ENCODE measurements around the gene FCN1. TPM values are rescaled to one million over a fixed set of nuclear protein-coding genes. Genes with fewer than 3 reads are reported as not detected.

FCN1 gene
- polyA plus RNA-seq, 1 of the 3 experiments (the other 2 are of a cell fraction): not detected

DNA sequence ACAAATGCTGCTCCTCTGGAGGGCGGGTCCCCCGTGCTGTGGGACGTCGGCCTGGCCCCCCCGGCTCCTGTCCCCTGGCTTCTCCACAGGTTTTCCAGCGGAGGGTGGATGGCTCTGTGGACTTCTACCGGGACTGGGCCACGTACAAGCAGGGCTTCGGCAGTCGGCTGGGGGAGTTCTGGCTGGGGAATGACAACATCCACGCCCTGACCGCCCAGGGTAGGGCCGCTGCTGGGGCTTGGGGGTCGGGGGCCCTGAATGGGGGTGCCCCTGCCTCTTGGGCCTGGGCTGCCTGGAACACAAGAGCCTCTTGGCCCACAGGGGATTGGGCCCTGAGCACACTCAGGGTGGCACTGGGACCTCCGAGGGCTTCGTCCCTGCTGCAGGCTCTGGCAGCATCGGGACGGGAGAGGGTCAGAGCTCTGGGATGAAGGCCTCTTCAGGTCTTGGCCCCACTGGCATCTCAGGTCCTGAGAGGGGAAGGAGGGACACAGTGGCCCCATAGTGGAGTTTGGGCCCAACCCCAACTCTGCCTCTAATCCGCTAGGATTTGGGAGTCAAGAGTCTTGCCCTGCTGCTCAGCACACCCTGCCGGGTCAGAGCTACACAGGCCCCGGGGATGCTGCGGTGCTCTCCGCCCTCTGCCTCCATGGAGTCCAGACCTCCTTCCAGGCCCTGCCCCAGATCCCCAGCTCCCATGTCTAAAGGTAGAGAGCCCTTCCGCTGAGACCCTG is 31.9 kb downstream of the FCN1 start:
- H3K36me3 ChIP-seq (replicated peaks in 1 of 2; ENCODE audit: control insufficient read depth in 1 of 2, insufficient read depth in 2 of 2, low read length in 1 of 2): no peaks in the 10 kb centered on the region
- TF ChIP-seq ELF1 (IDR thresholded peaks at IDR 0.05): no peak
- TF ChIP-seq, protein P1, sequence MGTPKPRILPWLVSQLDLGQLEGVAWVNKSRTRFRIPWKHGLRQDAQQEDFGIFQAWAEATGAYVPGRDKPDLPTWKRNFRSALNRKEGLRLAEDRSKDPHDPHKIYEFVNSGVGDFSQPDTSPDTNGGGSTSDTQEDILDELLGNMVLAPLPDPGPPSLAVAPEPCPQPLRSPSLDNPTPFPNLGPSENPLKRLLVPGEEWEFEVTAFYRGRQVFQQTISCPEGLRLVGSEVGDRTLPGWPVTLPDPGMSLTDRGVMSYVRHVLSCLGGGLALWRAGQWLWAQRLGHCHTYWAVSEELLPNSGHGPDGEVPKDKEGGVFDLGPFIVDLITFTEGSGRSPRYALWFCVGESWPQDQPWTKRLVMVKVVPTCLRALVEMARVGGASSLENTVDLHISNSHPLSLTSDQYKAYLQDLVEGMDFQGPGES (IDR thresholded peaks at IDR 0.05; ENCODE audit: low read depth, low read length): no peak
- no peak for TF ChIP-seq TCF12 (IDR thresholded peaks at IDR 0.05)
- TF ChIP-seq RCOR1 (IDR thresholded peaks at IDR 0.05; ENCODE audit: low read length): no peak
- TF ChIP-seq CHD2 (IDR thresholded peaks at IDR 0.05; ENCODE audit: low read length, partially characterized antibody): no peak
- TF ChIP-seq FOXM1 (IDR thresholded peaks at IDR 0.05; ENCODE audit: low read depth): no peak
- TF ChIP-seq EZH2phosphoT487 (IDR thresholded peaks at IDR 0.05; ENCODE audit: borderline replicate concordance, low read depth): no peak
- no peak for TF ChIP-seq MXI1 (IDR thresholded peaks at IDR 0.05; ENCODE audit: low read depth, low read length)
- TF ChIP-seq TAF1 (IDR thresholded peaks at IDR 0.05; ENCODE audit: borderline replicate concordance, low read depth, low read length): no peak
- TF ChIP-seq, protein P2, sequence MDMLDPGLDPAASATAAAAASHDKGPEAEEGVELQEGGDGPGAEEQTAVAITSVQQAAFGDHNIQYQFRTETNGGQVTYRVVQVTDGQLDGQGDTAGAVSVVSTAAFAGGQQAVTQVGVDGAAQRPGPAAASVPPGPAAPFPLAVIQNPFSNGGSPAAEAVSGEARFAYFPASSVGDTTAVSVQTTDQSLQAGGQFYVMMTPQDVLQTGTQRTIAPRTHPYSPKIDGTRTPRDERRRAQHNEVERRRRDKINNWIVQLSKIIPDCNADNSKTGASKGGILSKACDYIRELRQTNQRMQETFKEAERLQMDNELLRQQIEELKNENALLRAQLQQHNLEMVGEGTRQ (IDR thresholded peaks at IDR 0.05; ENCODE audit: borderline replicate concordance, low read depth, low read length): no peak
- no peak for TF ChIP-seq POLR2AphosphoS5 (IDR thresholded peaks at IDR 0.05; ENCODE audit: low read depth, low read length)
- no peak for TF ChIP-seq GABPA (IDR thresholded peaks at IDR 0.05; ENCODE audit: low read depth)
- no peak for TF ChIP-seq SIN3A (IDR thresholded peaks at IDR 0.05; ENCODE audit: borderline replicate concordance, low read depth, low read length)
- TF ChIP-seq, protein P3, sequence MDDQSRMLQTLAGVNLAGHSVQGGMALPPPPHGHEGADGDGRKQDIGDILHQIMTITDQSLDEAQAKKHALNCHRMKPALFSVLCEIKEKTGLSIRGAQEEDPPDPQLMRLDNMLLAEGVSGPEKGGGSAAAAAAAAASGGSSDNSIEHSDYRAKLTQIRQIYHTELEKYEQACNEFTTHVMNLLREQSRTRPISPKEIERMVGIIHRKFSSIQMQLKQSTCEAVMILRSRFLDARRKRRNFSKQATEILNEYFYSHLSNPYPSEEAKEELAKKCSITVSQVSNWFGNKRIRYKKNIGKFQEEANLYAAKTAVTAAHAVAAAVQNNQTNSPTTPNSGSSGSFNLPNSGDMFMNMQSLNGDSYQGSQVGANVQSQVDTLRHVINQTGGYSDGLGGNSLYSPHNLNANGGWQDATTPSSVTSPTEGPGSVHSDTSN (IDR thresholded peaks at IDR 0.05): no peak
- no peak for TF ChIP-seq SMC3 (IDR thresholded peaks at IDR 0.05; ENCODE audit: low read depth, low read length)
- TF ChIP-seq, protein P4, sequence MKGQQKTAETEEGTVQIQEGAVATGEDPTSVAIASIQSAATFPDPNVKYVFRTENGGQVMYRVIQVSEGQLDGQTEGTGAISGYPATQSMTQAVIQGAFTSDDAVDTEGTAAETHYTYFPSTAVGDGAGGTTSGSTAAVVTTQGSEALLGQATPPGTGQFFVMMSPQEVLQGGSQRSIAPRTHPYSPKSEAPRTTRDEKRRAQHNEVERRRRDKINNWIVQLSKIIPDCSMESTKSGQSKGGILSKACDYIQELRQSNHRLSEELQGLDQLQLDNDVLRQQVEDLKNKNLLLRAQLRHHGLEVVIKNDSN (IDR thresholded peaks at IDR 0.05; ENCODE audit: borderline replicate concordance, low read depth): no peak
- ChIA-PET POLR2A (no interaction called here), CTCF (no interaction called here)
- no peaks in the 10 kb centered on the region for H3K9me3 ChIP-seq
- no peaks in the 10 kb centered on the region for H3K9me2 ChIP-seq
- H3K27ac ChIP-seq (ENCODE audit: low read depth in 2 of 2, low read length in 1 of 2): no peak overlapping the region
- H3K4me1 ChIP-seq (ENCODE audit: control insufficient read depth in 1 of 2, insufficient read depth in 2 of 2, low read depth in 1 of 2, low read length in 1 of 2): no peaks in the 10 kb centered on the region
- no peak overlapping the region for H3K9ac ChIP-seq
- DNase-seq: no peak
- H3K27me3 ChIP-seq (ENCODE audit: insufficient read depth): peaks cover 7% of the 10 kb centered on the region; the same call in 1 of the 2 replicates
- no peak overlapping the region for H3K4me2 ChIP-seq
- no peaks in the 10 kb centered on the region for H4K20me1 ChIP-seq (ENCODE audit: insufficient read depth)
- no peaks in the 10 kb centered on the region for H3K79me2 ChIP-seq (ENCODE audit: insufficient read depth)
- no peak overlapping the region for H2AFZ ChIP-seq (ENCODE audit: low read depth)
- H3F3A ChIP-seq (replicated peaks; ENCODE audit: insufficient read depth): no peaks in the 10 kb centered on the region
- no peak overlapping the region for H3K4me3 ChIP-seq (ENCODE audit: low read depth in 2 of 2, low read length in 1 of 2)
- WGBS (ENCODE audit: low lambda C conversion rate): 85% methylated on average over 3 of the region's 24 CpGs

All from SK-N-SH (cell line).